Measurements from ENCODE around the gene PPIE.

DNA sequence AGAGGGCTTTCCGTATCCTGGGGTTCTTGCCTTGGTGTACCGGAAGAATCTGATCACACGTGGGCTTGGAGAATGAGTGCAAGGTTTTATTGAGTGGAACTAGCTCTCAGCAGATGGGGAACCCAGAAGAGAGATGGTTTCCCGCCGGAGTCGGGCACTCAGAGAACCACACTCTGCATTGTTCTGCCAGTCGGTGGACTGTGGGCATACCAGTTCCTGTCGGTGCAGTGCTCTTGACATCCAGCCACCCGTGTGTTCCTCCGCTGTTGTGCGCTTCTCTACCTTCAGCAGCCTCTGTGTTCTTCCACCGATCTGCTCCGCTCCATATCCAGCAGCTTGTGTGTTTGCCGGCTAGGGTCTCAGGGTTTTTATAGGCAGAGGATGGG is 10.8 kb upstream of the PPIE start:
- TF ChIP-seq RFX5 (IDR thresholded peaks at IDR 0.05; ENCODE audit: low read length) (no peak), TAF1 (IDR thresholded peaks at IDR 0.05; ENCODE audit: borderline replicate concordance, low read depth, low read length) (no peak), EZH2phosphoT487 (IDR thresholded peaks at IDR 0.05; ENCODE audit: borderline replicate concordance, low read depth) (no peak), GABPA (IDR thresholded peaks at IDR 0.05; ENCODE audit: low read depth) (no peak)
- TF ChIP-seq, protein P1, sequence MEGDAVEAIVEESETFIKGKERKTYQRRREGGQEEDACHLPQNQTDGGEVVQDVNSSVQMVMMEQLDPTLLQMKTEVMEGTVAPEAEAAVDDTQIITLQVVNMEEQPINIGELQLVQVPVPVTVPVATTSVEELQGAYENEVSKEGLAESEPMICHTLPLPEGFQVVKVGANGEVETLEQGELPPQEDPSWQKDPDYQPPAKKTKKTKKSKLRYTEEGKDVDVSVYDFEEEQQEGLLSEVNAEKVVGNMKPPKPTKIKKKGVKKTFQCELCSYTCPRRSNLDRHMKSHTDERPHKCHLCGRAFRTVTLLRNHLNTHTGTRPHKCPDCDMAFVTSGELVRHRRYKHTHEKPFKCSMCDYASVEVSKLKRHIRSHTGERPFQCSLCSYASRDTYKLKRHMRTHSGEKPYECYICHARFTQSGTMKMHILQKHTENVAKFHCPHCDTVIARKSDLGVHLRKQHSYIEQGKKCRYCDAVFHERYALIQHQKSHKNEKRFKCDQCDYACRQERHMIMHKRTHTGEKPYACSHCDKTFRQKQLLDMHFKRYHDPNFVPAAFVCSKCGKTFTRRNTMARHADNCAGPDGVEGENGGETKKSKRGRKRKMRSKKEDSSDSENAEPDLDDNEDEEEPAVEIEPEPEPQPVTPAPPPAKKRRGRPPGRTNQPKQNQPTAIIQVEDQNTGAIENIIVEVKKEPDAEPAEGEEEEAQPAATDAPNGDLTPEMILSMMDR (IDR thresholded peaks at IDR 0.05), result no peak

Data from SK-N-SH (cell line).